ENCODE data around the gene CENPF.

CENPF gene

DNA sequence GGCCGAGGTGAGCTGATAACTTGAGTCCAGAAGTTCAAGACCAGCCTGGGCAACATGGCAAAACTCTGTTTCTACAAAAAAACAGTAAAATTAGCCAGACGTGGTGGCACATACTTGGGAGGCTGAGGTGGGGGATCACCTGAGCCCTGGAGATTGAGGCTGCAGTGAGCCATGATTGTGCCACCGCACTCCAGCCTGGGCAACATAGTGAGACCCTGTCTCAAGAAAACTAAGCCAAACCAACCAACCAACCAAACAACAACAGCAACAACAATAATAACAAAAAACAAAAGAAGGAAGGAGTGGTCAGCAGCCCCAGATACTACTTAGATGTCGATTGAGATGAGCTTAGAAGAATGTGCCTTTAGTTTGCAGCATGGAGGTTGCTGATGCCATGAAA is 47.7 kb downstream of the CENPF start:
- TF ChIP-seq, protein P1, sequence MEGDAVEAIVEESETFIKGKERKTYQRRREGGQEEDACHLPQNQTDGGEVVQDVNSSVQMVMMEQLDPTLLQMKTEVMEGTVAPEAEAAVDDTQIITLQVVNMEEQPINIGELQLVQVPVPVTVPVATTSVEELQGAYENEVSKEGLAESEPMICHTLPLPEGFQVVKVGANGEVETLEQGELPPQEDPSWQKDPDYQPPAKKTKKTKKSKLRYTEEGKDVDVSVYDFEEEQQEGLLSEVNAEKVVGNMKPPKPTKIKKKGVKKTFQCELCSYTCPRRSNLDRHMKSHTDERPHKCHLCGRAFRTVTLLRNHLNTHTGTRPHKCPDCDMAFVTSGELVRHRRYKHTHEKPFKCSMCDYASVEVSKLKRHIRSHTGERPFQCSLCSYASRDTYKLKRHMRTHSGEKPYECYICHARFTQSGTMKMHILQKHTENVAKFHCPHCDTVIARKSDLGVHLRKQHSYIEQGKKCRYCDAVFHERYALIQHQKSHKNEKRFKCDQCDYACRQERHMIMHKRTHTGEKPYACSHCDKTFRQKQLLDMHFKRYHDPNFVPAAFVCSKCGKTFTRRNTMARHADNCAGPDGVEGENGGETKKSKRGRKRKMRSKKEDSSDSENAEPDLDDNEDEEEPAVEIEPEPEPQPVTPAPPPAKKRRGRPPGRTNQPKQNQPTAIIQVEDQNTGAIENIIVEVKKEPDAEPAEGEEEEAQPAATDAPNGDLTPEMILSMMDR (IDR thresholded peaks at IDR 0.05; ENCODE audit: borderline replicate concordance, insufficient read depth, low read depth, low read length) = no peak
- no peak overlapping the region for H3K4me3 ChIP-seq (ENCODE audit: low read depth, low read length)

DNA sequence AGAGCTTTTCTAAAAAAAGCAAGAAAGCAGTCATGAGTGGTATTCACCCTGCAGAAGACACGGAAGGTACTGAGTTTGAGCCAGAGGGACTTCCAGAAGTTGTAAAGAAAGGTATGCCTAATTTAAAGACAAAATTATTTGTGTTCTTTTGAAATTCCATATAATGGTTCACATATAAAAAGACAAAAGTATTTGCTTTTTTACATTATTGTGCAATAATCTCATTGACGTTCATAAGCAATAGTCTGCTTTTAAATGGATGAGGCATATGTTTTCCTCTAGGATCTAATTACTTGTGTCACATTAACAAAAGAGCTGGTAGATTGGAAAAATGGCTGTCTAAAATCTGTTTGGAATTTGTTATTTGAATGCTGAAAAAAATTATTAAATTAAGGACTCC is 54.3 kb downstream of the CENPF start:
- TF ChIP-seq, protein P1 (IDR thresholded peaks at IDR 0.05; ENCODE audit: borderline replicate concordance, insufficient read depth, low read depth, low read length) = no peak
- no peak overlapping the region for H3K4me3 ChIP-seq (ENCODE audit: low read depth, low read length)

DNA sequence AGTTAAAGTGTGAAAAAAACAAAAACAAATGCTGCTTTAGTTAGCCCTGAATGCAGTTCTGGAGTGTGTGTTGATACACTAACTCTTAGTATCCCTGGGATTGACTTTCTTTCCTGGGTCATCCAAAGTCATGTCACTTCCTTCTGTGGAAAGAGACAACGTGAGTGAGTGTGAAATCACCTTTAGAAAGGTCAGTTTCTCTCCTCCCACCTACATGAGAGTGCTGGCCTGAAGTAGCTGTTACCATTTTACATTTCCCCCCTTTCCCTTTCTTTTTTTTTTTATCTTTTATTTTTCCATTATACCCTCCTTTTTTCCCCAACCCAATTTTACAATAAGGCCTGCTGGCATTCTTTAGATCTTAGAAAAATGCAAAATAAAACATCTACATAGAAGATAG is 55.2 kb downstream of the CENPF start:
- TF ChIP-seq, protein P1 (IDR thresholded peaks at IDR 0.05; ENCODE audit: borderline replicate concordance, insufficient read depth, low read depth, low read length) = no peak

DNA sequence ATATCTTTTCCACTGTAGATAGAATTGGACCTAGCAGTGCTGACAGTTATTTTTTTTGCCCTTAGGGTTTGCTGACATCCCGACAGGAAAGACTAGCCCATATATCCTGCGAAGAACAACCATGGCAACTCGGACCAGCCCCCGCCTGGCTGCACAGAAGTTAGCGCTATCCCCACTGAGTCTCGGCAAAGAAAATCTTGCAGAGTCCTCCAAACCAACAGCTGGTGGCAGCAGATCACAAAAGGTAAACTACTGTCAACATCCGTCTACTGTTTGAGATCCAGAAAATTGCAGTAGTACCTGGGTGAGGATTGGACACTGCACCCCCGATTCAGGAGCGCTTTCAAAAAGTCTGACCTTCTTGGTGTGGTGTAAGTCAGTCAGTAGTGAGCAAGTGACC is 55.8 kb downstream of the CENPF start:
- H3K4me3 ChIP-seq (ENCODE audit: low read depth, low read length) = no peak overlapping the region

More for the DNA sequence above, 55.2 kb downstream of the CENPF start:
- no peak overlapping the region for H3K4me3 ChIP-seq (ENCODE audit: low read depth, low read length)

DNA sequence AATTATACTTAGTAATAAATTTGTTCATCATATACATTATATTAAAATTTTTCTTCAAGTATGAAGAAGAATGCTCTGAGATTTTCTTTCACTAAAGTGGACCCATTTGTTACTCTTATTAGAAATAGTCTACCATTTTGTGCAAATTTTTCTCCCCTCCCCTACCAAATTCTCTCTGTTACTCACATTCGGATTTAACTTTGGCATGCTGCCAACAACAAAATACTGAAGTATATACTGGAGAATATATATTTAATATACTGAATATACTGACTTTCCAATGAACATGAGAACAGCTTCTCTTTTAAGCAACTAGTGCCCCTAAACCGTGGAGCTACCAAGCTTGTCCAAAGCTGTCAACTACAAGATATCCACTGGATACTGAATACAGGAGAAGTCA is 57.2 kb downstream of the CENPF start:
- TF ChIP-seq, protein P1 (IDR thresholded peaks at IDR 0.05; ENCODE audit: borderline replicate concordance, insufficient read depth, low read depth, low read length) = no peak
- no peak overlapping the region for H3K4me3 ChIP-seq (ENCODE audit: low read depth, low read length)

More for the DNA sequence above, 55.8 kb downstream of the CENPF start:
- TF ChIP-seq, protein P1 (IDR thresholded peaks at IDR 0.05; ENCODE audit: borderline replicate concordance, insufficient read depth, low read depth, low read length) = no peak

DNA sequence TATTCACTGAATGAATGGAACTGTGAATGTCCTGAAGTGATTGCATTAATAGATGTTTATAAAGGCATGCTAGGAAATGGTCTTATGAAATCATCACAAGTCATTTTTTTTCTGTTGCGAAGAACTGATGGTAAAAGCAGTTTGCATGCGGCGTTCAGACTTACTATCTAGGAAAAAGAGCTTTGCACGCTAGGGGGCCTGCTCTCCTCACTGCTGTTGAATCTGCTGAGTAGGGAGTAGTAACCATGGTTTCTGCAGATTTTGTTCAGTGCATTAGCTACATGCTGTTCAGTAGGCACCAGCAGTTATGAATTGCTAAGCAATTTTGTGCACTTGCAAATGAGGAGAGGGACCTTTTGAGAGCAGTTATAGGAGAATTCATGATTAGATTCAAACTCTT is 57.9 kb downstream of the CENPF start:
- TF ChIP-seq, protein P1 (IDR thresholded peaks at IDR 0.05; ENCODE audit: borderline replicate concordance, insufficient read depth, low read depth, low read length) = no peak

DNA sequence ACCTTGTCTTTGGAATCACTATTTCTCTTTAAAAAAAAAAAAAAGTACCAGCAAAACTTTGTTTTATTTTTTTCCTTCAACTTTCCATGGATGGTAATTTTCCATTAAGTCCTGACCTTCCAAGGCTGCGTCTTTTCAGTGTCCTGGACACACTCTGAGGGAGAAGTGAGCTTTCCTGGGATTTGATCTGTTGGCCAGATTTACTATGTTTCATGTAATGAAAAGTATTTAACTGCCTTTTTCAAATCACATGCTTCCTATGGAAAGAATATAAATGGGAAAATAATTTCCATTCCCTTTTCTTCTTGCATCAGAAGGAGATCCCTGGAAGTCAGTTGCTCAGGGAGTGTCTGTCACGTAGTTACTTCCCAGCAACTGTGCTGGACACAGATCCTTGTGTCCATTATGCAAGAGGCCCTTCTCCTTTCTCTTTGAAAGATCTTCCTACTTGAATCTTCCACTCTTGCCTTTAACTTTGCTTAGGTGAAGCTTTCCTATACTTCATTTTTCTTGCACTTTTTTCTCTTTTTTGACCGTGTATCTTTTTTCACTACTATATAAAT is 59.3 kb downstream of the CENPF start:
- TF ChIP-seq, protein P1 (IDR thresholded peaks at IDR 0.05; ENCODE audit: borderline replicate concordance, insufficient read depth, low read depth, low read length) = no peak
- H3K4me3 ChIP-seq (ENCODE audit: low read depth, low read length) = no peak overlapping the region

More for the DNA sequence above, 57.9 kb downstream of the CENPF start:
- no peak overlapping the region for H3K4me3 ChIP-seq (ENCODE audit: low read depth, low read length)

All from GM12875 (cell line).